Mononuclear cell (primary cell): Measurements from ENCODE around the gene DSG4. TPM values are rescaled to one million over a fixed set of nuclear protein-coding genes. Genes with fewer than 3 reads are reported as not detected.

Experiments
- H3K27me3 ChIP-seq: 2 replicates; pipeline ENCODE4 v1.6.0; 2011; ENCODE audit warnings: low read length, control low read depth; ENCODE audit not compliant: insufficient read depth
- H3K4me1 ChIP-seq: 2 replicates; pipeline ENCODE4 v1.5.1; 2011; ENCODE audit warnings: mild to moderate bottlenecking, low read length, control low read depth; ENCODE audit not compliant: insufficient read depth
- H3K4me3 ChIP-seq: 2 replicates; pipeline ENCODE4 v1.5.1; 2011; ENCODE audit warnings: mild to moderate bottlenecking, low read length, moderate library complexity
- H3K9me3 ChIP-seq: 2 replicates; pipeline ENCODE4 v1.5.1; 2011; ENCODE audit warnings: low read depth, mild to moderate bottlenecking, control low read depth, low read length
- total RNA-seq: library from RNA; depleted of rRNA; stranded (reverse); fragments of >200 nt; gene quantifications from one replicate; pipeline ENCODE4 v1.2.3, GENCODE V29; 2012

DSG4 gene
- total RNA-seq, 1 donor, result not detected

GRCh38 chr18:31396796-31397612 lies 20.4 kb downstream of the DSG4 start:
- no peaks in the 10 kb centered on the region for H3K27me3 ChIP-seq
- H3K9me3 ChIP-seq, result no peaks in the 10 kb centered on the region
- H3K4me3 ChIP-seq, result no peak overlapping the region
- no peaks in the 10 kb centered on the region for H3K4me1 ChIP-seq

DNA sequence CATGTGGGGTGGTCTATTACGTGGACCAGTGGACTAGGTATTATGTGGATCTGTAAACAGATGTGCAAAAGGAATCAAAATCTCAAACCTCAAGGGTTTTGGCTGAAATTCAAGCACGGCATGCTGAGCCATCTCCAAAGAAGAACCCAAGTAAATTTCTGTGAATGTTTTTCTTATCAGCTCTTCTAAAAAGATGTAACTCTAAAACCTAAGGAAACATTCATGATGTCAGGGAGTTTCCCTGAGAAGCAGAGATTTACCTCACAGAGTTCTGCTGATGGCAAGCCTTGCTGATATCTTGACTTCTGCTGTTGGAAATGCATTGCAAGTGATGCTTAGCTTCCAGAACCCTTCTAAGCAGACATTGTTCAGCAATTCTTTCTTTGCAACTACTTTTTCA lies 21.6 kb downstream of the DSG4 start:
- H3K4me1 ChIP-seq, result no peaks in the 10 kb centered on the region
- H3K4me3 ChIP-seq, result no peak overlapping the region
- no peaks in the 10 kb centered on the region for H3K27me3 ChIP-seq
- H3K9me3 ChIP-seq, result no peaks in the 10 kb centered on the region

DNA sequence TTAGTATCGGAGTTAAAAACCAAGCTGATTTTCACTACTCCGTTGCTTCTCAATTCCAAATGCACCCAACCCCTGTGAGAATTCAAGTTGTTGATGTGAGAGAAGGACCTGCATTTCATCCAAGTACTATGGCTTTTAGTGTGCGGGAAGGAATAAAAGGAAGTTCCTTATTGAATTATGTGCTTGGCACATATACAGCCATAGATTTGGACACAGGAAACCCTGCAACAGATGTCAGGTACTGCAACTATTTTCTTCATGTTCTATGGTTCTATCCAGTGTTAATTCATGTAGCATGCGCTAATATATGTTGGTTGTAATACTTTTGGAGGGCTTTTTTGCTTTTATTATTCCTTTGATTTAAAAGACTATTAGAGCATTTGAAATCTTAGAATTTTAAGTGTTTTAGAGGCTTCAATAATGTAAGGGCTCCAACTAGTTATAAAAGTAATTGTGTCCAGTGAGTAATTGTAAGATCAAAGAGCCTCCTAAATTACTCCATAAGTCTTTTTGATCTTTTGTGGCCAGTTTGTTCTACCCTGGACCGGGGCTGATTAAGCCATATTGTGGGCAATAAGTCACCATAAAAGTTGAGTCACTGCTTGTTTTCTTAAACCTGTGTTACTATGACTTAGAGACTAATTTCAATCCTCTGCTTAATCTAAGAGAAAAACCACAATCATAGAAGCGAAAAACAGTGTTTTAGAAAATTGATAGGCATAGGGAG lies 22.9 kb downstream of the DSG4 start:
- Histone ChIP-seq H3K4me3 (no peak overlapping the region), H3K9me3 (no peaks in the 10 kb centered on the region), H3K27me3 (no peaks in the 10 kb centered on the region)

DNA sequence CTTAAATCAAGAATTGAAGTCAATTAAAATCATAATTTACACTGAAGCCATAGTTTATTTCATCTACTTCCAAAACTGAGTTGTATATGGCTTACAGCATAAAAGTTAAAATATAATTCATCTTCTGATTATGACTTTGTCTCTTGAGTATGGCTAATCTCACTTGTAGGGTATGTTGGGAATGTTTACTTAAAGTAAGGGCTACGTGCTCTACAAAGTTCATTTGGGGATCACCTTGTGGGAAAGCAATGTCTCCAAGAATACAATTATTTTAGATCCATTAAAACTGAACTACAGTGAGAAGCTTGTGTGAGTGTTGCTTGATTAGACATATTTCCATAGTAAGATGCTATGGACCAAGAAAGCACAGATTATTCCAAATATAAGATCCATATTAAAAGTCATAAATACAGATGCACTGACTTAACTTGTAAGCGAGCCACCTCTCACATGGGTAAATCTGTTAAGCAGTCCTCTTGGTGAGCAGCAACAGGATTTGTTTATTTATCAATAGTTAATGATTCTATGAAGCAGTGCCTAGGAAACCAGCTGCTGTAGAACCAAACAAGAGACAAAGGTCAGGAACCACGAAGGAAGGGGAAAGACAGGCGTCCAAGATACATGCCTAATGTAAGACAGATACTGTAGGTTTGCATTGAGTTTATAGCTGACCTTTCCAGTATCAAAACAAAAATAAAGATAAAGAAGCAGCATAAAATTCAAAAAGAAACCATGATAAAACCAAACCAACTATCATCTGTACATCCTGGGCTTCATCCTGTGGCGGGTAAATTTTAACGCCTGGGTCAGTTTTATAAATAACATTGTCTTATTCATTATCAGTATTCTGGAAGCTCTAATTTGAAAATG lies 24.8 kb downstream of the DSG4 start:
- Histone ChIP-seq H3K4me3 (no peak overlapping the region), H3K27me3 (no peaks in the 10 kb centered on the region), H3K9me3 (no peaks in the 10 kb centered on the region), H3K4me1 (no peaks in the 10 kb centered on the region)

More for the DNA sequence above, 22.9 kb downstream of the DSG4 start:
- no peaks in the 10 kb centered on the region for H3K4me1 ChIP-seq

DNA sequence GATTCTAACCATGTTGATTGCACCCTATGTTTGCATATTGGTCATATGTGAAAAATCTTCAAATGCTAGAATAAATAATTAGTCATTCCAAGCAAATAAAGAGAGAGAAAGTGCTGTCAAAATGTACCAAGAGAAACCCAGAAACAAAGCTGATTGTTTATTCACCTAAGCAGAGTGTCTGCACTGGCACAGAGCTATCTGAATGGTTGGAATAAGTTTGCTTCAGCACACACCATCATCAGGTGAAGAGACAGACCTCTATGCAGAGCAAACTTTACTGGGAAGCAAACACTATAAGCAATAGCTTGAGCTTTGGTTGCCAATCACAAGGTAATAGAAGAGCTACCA lies 25.4 kb downstream of the DSG4 start:
- H3K4me3 ChIP-seq, result no peak overlapping the region
- no peaks in the 10 kb centered on the region for H3K27me3 ChIP-seq
- no peaks in the 10 kb centered on the region for H3K9me3 ChIP-seq
- H3K4me1 ChIP-seq, result no peaks in the 10 kb centered on the region

DNA sequence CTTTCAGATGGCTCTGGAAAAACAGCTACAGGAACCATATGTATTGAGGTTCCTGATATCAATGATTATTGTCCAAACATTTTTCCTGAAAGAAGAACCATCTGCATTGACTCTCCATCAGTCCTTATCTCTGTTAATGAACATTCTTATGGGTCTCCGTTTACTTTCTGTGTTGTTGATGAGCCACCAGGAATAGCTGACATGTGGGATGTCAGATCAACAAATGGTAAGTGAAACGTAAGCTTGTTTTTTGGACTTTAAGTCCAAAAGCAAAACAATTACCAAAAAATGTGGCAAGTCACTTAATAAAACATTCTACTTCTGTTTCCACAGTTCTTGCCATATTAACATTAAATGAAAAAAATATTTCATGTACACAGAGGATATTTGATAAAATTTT lies 26.8 kb downstream of the DSG4 start:
- Histone ChIP-seq H3K4me3 (no peak overlapping the region), H3K27me3 (no peaks in the 10 kb centered on the region), H3K4me1 (no peaks in the 10 kb centered on the region), H3K9me3 (no peaks in the 10 kb centered on the region)

DNA sequence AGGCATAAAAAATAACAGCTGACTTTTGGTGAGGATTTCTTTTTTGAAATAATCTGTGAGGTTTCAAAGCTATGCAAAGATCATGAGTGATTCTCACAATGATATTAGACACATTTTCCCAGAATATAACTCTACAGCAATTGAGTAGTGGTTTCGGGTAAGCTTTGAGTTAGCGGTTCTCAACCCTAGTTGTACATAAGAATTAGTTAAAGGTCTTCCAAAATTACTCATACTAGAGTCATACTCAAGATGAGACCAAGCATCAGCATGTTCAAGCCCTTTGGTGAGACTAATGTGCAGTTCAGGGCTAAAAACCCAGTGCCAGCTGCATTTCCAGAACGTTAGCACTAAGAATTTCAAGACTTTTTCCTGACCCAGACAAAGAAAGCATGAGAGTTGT lies 31.1 kb downstream of the DSG4 start:
- no peaks in the 10 kb centered on the region for H3K4me1 ChIP-seq
- H3K4me3 ChIP-seq, result no peak overlapping the region
- no peaks in the 10 kb centered on the region for H3K27me3 ChIP-seq
- H3K9me3 ChIP-seq, result no peaks in the 10 kb centered on the region

- Histone ChIP-seq H3K4me1 (no peaks in the 10 kb centered on the region), H3K4me3 (no peak overlapping the region), H3K27me3 (no peaks in the 10 kb centered on the region), H3K9me3 (no peaks in the 10 kb centered on the region)
These were observed 32.7 kb downstream of the DSG4 start for GRCh38 chr18:31409276-31409675.

DNA sequence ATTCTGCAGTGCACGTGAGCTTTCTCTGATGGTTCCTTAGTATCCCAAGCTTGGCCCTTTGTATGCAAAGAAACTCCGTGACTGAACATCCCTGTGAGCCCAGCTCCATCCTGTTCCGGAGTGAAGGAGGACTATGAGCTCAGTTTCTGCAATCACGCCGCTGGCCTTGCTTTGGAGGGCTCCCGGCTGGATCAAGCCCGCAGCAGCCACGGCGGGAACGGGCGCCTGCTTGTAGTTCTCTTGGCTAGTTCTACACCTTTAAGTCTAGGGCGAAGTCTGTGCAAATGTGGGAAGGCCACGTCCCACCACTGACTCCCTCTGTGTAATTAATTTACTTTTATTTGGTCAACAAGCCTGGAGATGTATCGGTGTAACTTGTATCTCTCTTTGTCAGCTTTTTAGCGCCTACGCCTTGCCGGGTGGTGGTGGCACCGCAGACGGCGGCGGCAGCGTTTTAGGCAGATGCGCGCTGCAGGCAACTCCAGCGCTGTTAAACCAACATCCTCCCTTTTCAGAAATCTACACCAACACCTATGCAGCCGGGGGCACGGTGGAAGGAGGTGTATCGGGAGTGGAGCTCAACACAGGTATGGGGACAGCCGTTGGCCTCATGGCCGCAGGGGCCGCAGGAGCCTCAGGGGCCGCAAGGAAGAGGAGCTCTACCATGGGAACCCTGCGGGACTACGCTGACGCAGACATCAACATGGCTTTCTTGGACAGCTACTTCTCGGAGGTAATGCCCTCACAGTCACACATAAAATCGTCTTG lies 34.3 kb downstream of the DSG4 start:
- Histone ChIP-seq H3K4me1 (no peaks in the 10 kb centered on the region), H3K27me3 (no peaks in the 10 kb centered on the region), H3K9me3 (no peaks in the 10 kb centered on the region), H3K4me3 (no peak overlapping the region)

DNA sequence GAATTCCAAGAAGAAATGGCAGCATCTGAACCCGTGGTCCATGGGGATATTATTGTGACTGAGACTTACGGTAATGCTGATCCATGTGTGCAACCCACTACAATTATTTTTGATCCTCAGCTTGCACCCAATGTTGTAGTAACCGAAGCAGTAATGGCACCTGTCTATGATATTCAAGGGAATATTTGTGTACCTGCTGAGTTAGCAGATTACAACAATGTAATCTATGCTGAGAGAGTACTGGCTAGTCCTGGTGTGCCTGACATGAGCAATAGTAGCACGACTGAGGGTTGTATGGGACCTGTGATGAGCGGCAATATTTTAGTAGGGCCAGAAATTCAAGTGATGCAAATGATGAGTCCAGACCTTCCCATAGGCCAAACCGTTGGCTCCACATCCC lies 36.6 kb downstream of the DSG4 start:
- Histone ChIP-seq H3K4me3 (no peak overlapping the region), H3K9me3 (no peaks in the 10 kb centered on the region), H3K4me1 (no peaks in the 10 kb centered on the region), H3K27me3 (no peaks in the 10 kb centered on the region)

DNA sequence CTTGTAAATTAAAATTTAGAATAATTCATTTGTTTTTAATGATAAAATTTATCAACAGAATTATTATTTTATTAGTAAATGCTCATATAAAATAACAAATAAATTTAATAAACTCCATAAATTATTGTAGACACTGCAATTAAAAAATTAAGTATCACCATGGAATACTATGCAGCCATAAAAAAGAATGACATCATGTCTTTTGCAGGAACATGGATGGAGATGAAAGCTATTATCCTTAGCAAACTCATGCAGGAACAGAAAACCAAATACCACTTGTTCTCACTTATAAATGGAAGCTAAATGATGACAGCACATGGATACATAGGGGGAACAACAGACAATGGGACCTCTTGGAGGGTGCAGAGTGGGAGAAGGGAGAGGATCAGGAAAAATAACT lies 41.3 kb downstream of the DSG4 start:
- no peaks in the 10 kb centered on the region for H3K4me1 ChIP-seq
- H3K9me3 ChIP-seq, result no peaks in the 10 kb centered on the region
- H3K27me3 ChIP-seq, result no peaks in the 10 kb centered on the region
- no peak overlapping the region for H3K4me3 ChIP-seq

- Histone ChIP-seq H3K9me3 (no peaks in the 10 kb centered on the region), H3K27me3 (no peaks in the 10 kb centered on the region), H3K4me1 (no peaks in the 10 kb centered on the region), H3K4me3 (no peak overlapping the region)
These were observed 42.9 kb downstream of the DSG4 start for GRCh38 chr18:31419457-31419932.

DNA sequence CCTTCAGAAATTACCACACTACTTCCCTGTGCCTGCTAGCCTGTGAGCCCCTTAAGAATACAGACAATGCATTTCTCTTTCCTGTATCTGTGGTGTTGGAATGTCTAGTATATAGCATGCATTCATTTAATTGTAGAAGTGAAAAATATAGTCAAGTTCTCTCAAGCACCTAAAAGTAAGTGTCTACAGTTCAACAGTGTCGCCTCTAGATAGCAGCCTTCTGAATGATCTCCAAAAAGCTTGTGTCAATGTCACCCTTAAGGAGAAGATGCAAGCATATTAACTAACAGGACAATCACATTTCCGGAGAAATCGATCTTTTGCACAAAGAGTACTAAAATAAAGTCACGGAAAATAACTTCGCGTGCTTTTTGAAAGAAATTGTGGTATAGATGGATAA lies 43.5 kb downstream of the DSG4 start:
- H3K9me3 ChIP-seq, result no peaks in the 10 kb centered on the region

DNA sequence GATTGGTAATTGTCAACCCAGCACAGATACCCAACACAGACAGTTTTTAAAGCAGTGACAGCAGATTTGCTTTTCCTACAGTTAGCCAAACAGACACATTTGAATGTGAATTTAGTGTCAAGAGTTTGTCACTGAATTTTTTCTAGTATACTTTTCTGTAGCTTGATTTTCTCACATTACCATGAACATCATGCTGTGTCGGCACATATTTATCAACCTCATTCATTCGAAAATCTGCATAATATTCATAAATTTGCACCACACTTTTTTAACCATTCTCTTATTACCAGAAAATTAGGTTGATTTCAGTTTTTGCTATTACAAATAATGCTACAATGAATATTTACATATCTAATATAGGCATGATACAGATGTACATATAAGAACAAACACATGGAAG lies 43.9 kb downstream of the DSG4 start:
- Histone ChIP-seq H3K4me1 (no peaks in the 10 kb centered on the region), H3K4me3 (no peak overlapping the region), H3K27me3 (no peaks in the 10 kb centered on the region), H3K9me3 (no peaks in the 10 kb centered on the region)

More for the DNA sequence above, 43.5 kb downstream of the DSG4 start:
- H3K4me1 ChIP-seq, result no peaks in the 10 kb centered on the region
- H3K27me3 ChIP-seq, result no peaks in the 10 kb centered on the region
- H3K4me3 ChIP-seq, result no peak overlapping the region
